ENCODE results near the gene NHS. TPM values are rescaled to one million over a fixed set of nuclear protein-coding genes. Genes with fewer than 3 reads are reported as not detected.

Gene NHS
- total RNA-seq, 1 donor from 2014 or later, result 6.6 TPM

- peaks cover 20% of the 10 kb centered on the region for H4K20me1 ChIP-seq (ENCODE audit: insufficient read depth, low read length)
- H2AFZ ChIP-seq (ENCODE audit: low read depth, low read length), result no peak overlapping the region
- no peak overlapping the region for H3K4me3 ChIP-seq (ENCODE audit: insufficient read depth, low read depth, low read length)
- no peaks in the 10 kb centered on the region for H3K27me3 ChIP-seq (ENCODE audit: insufficient read depth, low read length)
- no peak overlapping the region for H3K4me3 Mint-ChIP-seq (ENCODE audit: unreplicated experiment)
- no peak overlapping the region for H3K27ac Mint-ChIP-seq (ENCODE audit: unreplicated experiment)
- no peak overlapping the region for H3K9ac ChIP-seq (ENCODE audit: low read length)
- peaks cover 8% of the 10 kb centered on the region for H3K4me1 ChIP-seq (ENCODE audit: insufficient read depth, low read length)
- no peaks in the 10 kb centered on the region for H3K36me3 Mint-ChIP-seq (ENCODE audit: low read depth, unreplicated experiment)
- H3K79me2 ChIP-seq (ENCODE audit: insufficient read depth, low read length), result peaks cover 5% of the 10 kb centered on the region
- H3K4me1 Mint-ChIP-seq (ENCODE audit: low read depth, unreplicated experiment), result peaks cover 14% of the 10 kb centered on the region
- TF ChIP-seq CTCF (IDR thresholded peaks at IDR 0.05; ENCODE audit: insufficient read depth, low read depth, low read length) (no peak), EZH2 (IDR thresholded peaks at IDR 0.05; ENCODE audit: insufficient read depth, low read length) (no peak)
- no peaks in the 10 kb centered on the region for H3K36me3 ChIP-seq (ENCODE audit: insufficient read depth, low read length)
- FAIRE-seq (no peak), DNase-seq (ENCODE audit: low read depth) (peak; percentile 84)
- peaks cover 5% of the 10 kb centered on the region for H3K9me3 Mint-ChIP-seq (ENCODE audit: unreplicated experiment)
- no peaks in the 10 kb centered on the region for H3K9me3 ChIP-seq (ENCODE audit: insufficient read depth, low read depth, low read length)
- H3K27ac ChIP-seq (ENCODE audit: low read depth, low read length), result no peak overlapping the region
- H3K4me2 ChIP-seq (ENCODE audit: low read length), result peak overlapping the region; percentile 8
- H3K27me3 Mint-ChIP-seq (ENCODE audit: low read depth, unreplicated experiment), result no peaks in the 10 kb centered on the region
These were observed 239.1 kb downstream of the NHS start for GRCh38 chrX:17613979-17614588.

GRCh38 chrX:17616936-17617335 lies 241.9 kb downstream of the NHS start:
- FAIRE-seq (no peak), DNase-seq (ENCODE audit: low read depth) (no peak)
- Histone ChIP-seq H3K9me3 (ENCODE audit: insufficient read depth, low read depth, low read length) (no peaks in the 10 kb centered on the region), H3K9ac (ENCODE audit: low read length) (no peak overlapping the region), H3K4me3 (ENCODE audit: insufficient read depth, low read depth, low read length) (no peak overlapping the region), H3K4me1 (ENCODE audit: insufficient read depth, low read length) (peaks cover 14% of the 10 kb centered on the region), H3K27me3 (ENCODE audit: insufficient read depth, low read length) (no peaks in the 10 kb centered on the region), H3K4me2 (ENCODE audit: low read length) (no peak overlapping the region), H3K27ac (ENCODE audit: low read depth, low read length) (no peak overlapping the region), H3K36me3 (ENCODE audit: insufficient read depth, low read length) (no peaks in the 10 kb centered on the region), H3K79me2 (ENCODE audit: insufficient read depth, low read length) (peaks cover 5% of the 10 kb centered on the region), H4K20me1 (ENCODE audit: insufficient read depth, low read length) (peaks cover 20% of the 10 kb centered on the region), H2AFZ (ENCODE audit: low read depth, low read length) (no peak overlapping the region)
- TF ChIP-seq EZH2 (IDR thresholded peaks at IDR 0.05; ENCODE audit: insufficient read depth, low read length) (no peak), CTCF (IDR thresholded peaks at IDR 0.05; ENCODE audit: insufficient read depth, low read depth, low read length) (no peak)
- no peaks in the 10 kb centered on the region for H3K36me3 Mint-ChIP-seq (ENCODE audit: low read depth, unreplicated experiment)
- H3K27me3 Mint-ChIP-seq (ENCODE audit: low read depth, unreplicated experiment), result no peaks in the 10 kb centered on the region
- H3K9me3 Mint-ChIP-seq (ENCODE audit: unreplicated experiment), result peaks cover 1% of the 10 kb centered on the region
- peaks cover 20% of the 10 kb centered on the region for H3K4me1 Mint-ChIP-seq (ENCODE audit: low read depth, unreplicated experiment)
- no peak overlapping the region for H3K27ac Mint-ChIP-seq (ENCODE audit: unreplicated experiment)
- no peak overlapping the region for H3K4me3 Mint-ChIP-seq (ENCODE audit: unreplicated experiment)

GRCh38 chrX:17617806-17618205 lies 242.8 kb downstream of the NHS start:
- Histone ChIP-seq H2AFZ (ENCODE audit: low read depth, low read length) (no peak overlapping the region), H3K4me3 (ENCODE audit: insufficient read depth, low read depth, low read length) (no peak overlapping the region), H3K27me3 (ENCODE audit: insufficient read depth, low read length) (no peaks in the 10 kb centered on the region), H3K4me2 (ENCODE audit: low read length) (no peak overlapping the region), H3K9me3 (ENCODE audit: insufficient read depth, low read depth, low read length) (no peaks in the 10 kb centered on the region), H3K9ac (ENCODE audit: low read length) (no peak overlapping the region), H3K4me1 (ENCODE audit: insufficient read depth, low read length) (peaks cover 14% of the 10 kb centered on the region), H3K27ac (ENCODE audit: low read depth, low read length) (no peak overlapping the region), H4K20me1 (ENCODE audit: insufficient read depth, low read length) (peaks cover 16% of the 10 kb centered on the region), H3K36me3 (ENCODE audit: insufficient read depth, low read length) (no peaks in the 10 kb centered on the region), H3K79me2 (ENCODE audit: insufficient read depth, low read length) (peaks cover 5% of the 10 kb centered on the region)
- peaks cover 1% of the 10 kb centered on the region for H3K9me3 Mint-ChIP-seq (ENCODE audit: unreplicated experiment)
- no peaks in the 10 kb centered on the region for H3K36me3 Mint-ChIP-seq (ENCODE audit: low read depth, unreplicated experiment)
- no peak overlapping the region for H3K27ac Mint-ChIP-seq (ENCODE audit: unreplicated experiment)
- TF ChIP-seq CTCF (IDR thresholded peaks at IDR 0.05; ENCODE audit: insufficient read depth, low read depth, low read length), result no peak
- TF ChIP-seq EZH2 (IDR thresholded peaks at IDR 0.05; ENCODE audit: insufficient read depth, low read length), result no peak
- no peaks in the 10 kb centered on the region for H3K27me3 Mint-ChIP-seq (ENCODE audit: low read depth, unreplicated experiment)
- peaks cover 22% of the 10 kb centered on the region for H3K4me1 Mint-ChIP-seq (ENCODE audit: low read depth, unreplicated experiment)
- H3K4me3 Mint-ChIP-seq (ENCODE audit: unreplicated experiment), result no peak overlapping the region
- FAIRE-seq (no peak), DNase-seq (ENCODE audit: low read depth) (peak; percentile 60)
